HepG2 (cell line): Measurements from ENCODE around the gene IGF2. TPM values are rescaled to one million over a fixed set of nuclear protein-coding genes. Genes with fewer than 3 reads are reported as not detected.

Experiments
- ATAC-seq: fragments of 200-7000 bp; cut with Tn5 transposase; 3 replicates; pipeline ENCODE4 v1.9.1; 2020; ENCODE audit warnings: mild to moderate bottlenecking, moderate library complexity
- BruUV-seq: library from RNA; stranded (reverse); fragments of 400-500 nt; replicated peaks from 2 replicates; lab custom pipeline; 2021; lab: Mats Ljungman, UMichigan
- CTCF ChIA-PET: fragments of 300-600 bp; formaldehyde crosslinking; extraction: SDS; loops from one replicate; lab custom pipeline; 2021; ENCODE audit warnings: low total read pairs, inconsistent platforms, low intra/inter-chr PET ratio; lab: Yijun Ruan, JAX
- POLR2A ChIA-PET: fragments of 350-600 bp; sonication (Branson Sonifier 250); formaldehyde crosslinking; loops from one replicate; lab custom pipeline; 2020; ENCODE audit warnings: antibody characterized with exemption, inconsistent platforms; lab: Yijun Ruan, JAX
- DNase-seq: peaks from one replicate; pipeline ENCODE4 v3.0.0-alpha.2; 2015; ENCODE audit warnings: low spot score
- FAIRE-seq: peaks from 3 replicates; lab custom pipeline; 2011; peaks lifted over from hg19 to GRCh38; lab: Jason Lieb, UNC
- H2AFZ ChIP-seq: one replicate; pipeline ENCODE4 v1.6.1; 2011; ENCODE audit warnings: low read length, inconsistent platforms
- H3K27ac ChIP-seq: fragments of 300-600 bp; 3 replicates; pipeline ENCODE4 v1.8.0; 2011; ENCODE audit warnings: mixed run types, mild to moderate bottlenecking, mixed read lengths, low read length, inconsistent platforms; ENCODE audit not compliant: insufficient read depth; ENCODE audit errors: extremely low read length
- H3K27me3 ChIP-seq, 2 experiments: fragments of 200-600 bp in 1 of 2; 2 replicates in 1 of 2; 3 replicates in 1 of 2; pipeline versions ENCODE4 v1.6.0 to v1.8.0; 2011; ENCODE audit warnings: low read length in 2 of 2, mild to moderate bottlenecking in 2 of 2, moderate library complexity in 2 of 2, inconsistent platforms in 1 of 2; ENCODE audit not compliant: insufficient read depth in 2 of 2, control insufficient read depth in 1 of 2
- H3K36me3 ChIP-seq, 2 experiments: fragments of 200-600 bp in 1 of 2; replicated peaks in 1 of 2; 2 replicates in 1 of 2; 3 replicates in 1 of 2; pipeline versions ENCODE4 v1.5.1 to v1.8.0; 2011; ENCODE audit warnings: low read length in 2 of 2, inconsistent platforms in 1 of 2; ENCODE audit not compliant: insufficient read depth in 2 of 2, control insufficient read depth in 1 of 2
- H3K4me1 ChIP-seq: 2 replicates; pipeline ENCODE4 v1.5.1; 2012; ENCODE audit warnings: low read length, inconsistent platforms; ENCODE audit not compliant: insufficient read depth
- H3K4me2 ChIP-seq: 2 replicates; pipeline ENCODE4 v1.6.0; 2011; ENCODE audit warnings: low read depth, low read length, inconsistent platforms
- H3K4me3 ChIP-seq, 3 experiments: fragments of 200-600 bp in 1 of 3; sonication (generic), shearing (Covaris generic) in 1 of 3; replicated peaks in 1 of 3; 2 replicates each; pipeline ENCODE4 v1.5.1; 2011 to 2016; ENCODE audit warnings: low read length in 3 of 3, inconsistent platforms in 2 of 3, low read depth in 2 of 3, mild to moderate bottlenecking in 2 of 3, control low read depth in 1 of 3, mixed read lengths in 1 of 3; ENCODE audit not compliant: insufficient read depth in 1 of 3
- H3K79me2 ChIP-seq: one replicate; pipeline ENCODE4 v1.6.1; 2011; ENCODE audit warnings: low read length, inconsistent platforms; ENCODE audit not compliant: insufficient read depth
- H3K9ac ChIP-seq: 2 replicates; pipeline ENCODE4 v1.6.0; 2011; ENCODE audit warnings: mild to moderate bottlenecking, low read depth, low read length, inconsistent platforms; ENCODE audit not compliant: insufficient read depth
- H3K9me3 ChIP-seq: 2 replicates; pipeline ENCODE4 v1.5.1; 2012; ENCODE audit warnings: mild to moderate bottlenecking, low read length
- H4K20me1 ChIP-seq: 2 replicates; pipeline ENCODE4 v1.6.0; 2011; ENCODE audit warnings: inconsistent platforms, mild to moderate bottlenecking, low read length, moderate library complexity; ENCODE audit not compliant: insufficient read depth
- ADNP ChIP-seq: sonication (generic); formaldehyde crosslinking; IDR thresholded peaks from 2 replicates; pipeline ENCODE4 v1.4.0; 2020; ENCODE audit warnings: missing genetic modification reagents
- CAMTA2 ChIP-seq: sonication (generic); formaldehyde crosslinking; IDR thresholded peaks from 2 replicates; pipeline ENCODE4 v1.4.0; 2020; ENCODE audit warnings: mild to moderate bottlenecking, missing genetic modification reagents, borderline replicate concordance
- E2F5 ChIP-seq: sonication (generic); formaldehyde crosslinking; conservative IDR thresholded peaks from 2 replicates; pipeline ENCODE4 v1.4.0; 2020; ENCODE audit warnings: missing genetic modification reagents
- EP300 ChIP-seq, 3 experiments: sonication (generic) in 1 of 3; formaldehyde crosslinking in 1 of 3; IDR thresholded peaks; 2 replicates each; pipeline versions ENCODE4 v1.5.1 to v1.6.1; 2011 to 2020; ENCODE audit warnings: low read depth in 2 of 3, low read length in 2 of 3, borderline replicate concordance in 1 of 3, improper control_type of control experiment in 1 of 3, mild to moderate bottlenecking in 1 of 3, missing genetic modification reagents in 1 of 3, moderate library complexity in 1 of 3
- GFI1 ChIP-seq: sonication (generic); formaldehyde crosslinking; IDR thresholded peaks from 2 replicates; pipeline ENCODE4 v1.5.0; 2020; ENCODE audit warnings: missing genetic modification reagents, mild to moderate bottlenecking, borderline replicate concordance
- MYC ChIP-seq: sonication (generic); formaldehyde crosslinking; IDR thresholded peaks from 2 replicates; pipeline ENCODE4 v1.9.0; 2021; ENCODE audit warnings: missing genetic modification reagents, borderline replicate concordance
- NFKBIZ ChIP-seq: IDR thresholded peaks from 2 replicates; pipeline ENCODE4 v1.6.1; 2018; ENCODE audit warnings: missing genetic modification reagents, missing compliant biosample characterization
- RBAK ChIP-seq: sonication (generic); formaldehyde crosslinking; IDR thresholded peaks from 2 replicates; pipeline ENCODE4 v1.5.1; 2020; ENCODE audit warnings: mild to moderate bottlenecking, missing genetic modification reagents
- RXRA ChIP-seq: sonication (generic); formaldehyde crosslinking; IDR thresholded peaks from 2 replicates; pipeline ENCODE4 v1.5.1; 2020; ENCODE audit warnings: missing genetic modification reagents
- SMC3 ChIP-seq: IDR thresholded peaks from 2 replicates; pipeline ENCODE4 v1.6.1; 2011; ENCODE audit warnings: low read length, improper control_type of control experiment
- ZBTB26 ChIP-seq: IDR thresholded peaks from 2 replicates; pipeline ENCODE4 v1.6.1; 2016; ENCODE audit warnings: missing compliant biosample characterization, missing genetic modification reagents, borderline replicate concordance
- ZFYVE20 ChIP-seq: sonication (generic); formaldehyde crosslinking; IDR thresholded peaks from 2 replicates; pipeline ENCODE4 v1.8.0; 2023; ENCODE audit warnings: low read depth, mild to moderate bottlenecking, moderate library complexity, missing genetic modification reagents, borderline replicate concordance
- ZKSCAN8 ChIP-seq: IDR thresholded peaks from 2 replicates; pipeline ENCODE4 v1.6.1; 2016; ENCODE audit warnings: borderline replicate concordance, missing genetic modification reagents, missing compliant biosample characterization
- ZNF432 ChIP-seq: sonication (generic); formaldehyde crosslinking; IDR thresholded peaks from 2 replicates; pipeline ENCODE4 v1.5.0; 2020; ENCODE audit warnings: missing genetic modification reagents, mild to moderate bottlenecking, borderline replicate concordance
- ZNF510 ChIP-seq: sonication (generic); formaldehyde crosslinking; IDR thresholded peaks from 2 replicates; pipeline ENCODE4 v1.4.0; 2020; ENCODE audit warnings: low read depth, mild to moderate bottlenecking, missing genetic modification reagents
- ZNF546 ChIP-seq: sonication (generic); formaldehyde crosslinking; conservative IDR thresholded peaks from 2 replicates; pipeline ENCODE4 v1.8.1; 2023; ENCODE audit warnings: mild to moderate bottlenecking, missing genetic modification reagents
- ZNF713 ChIP-seq: sonication (generic); formaldehyde crosslinking; IDR thresholded peaks from 2 replicates; pipeline ENCODE4 v1.4.0; 2020; ENCODE audit warnings: mild to moderate bottlenecking, missing genetic modification reagents
- ZNF790 ChIP-seq: sonication (generic); formaldehyde crosslinking; IDR thresholded peaks from 2 replicates; pipeline ENCODE4 v1.8.0; 2022; ENCODE audit warnings: missing genetic modification reagents, mild to moderate bottlenecking, borderline replicate concordance
- ZNF841 ChIP-seq: sonication (generic); formaldehyde crosslinking; IDR thresholded peaks from 2 replicates; pipeline ENCODE4 v1.8.1; 2023; ENCODE audit warnings: missing genetic modification reagents, borderline replicate concordance
- ZNF878 ChIP-seq: sonication (generic); formaldehyde crosslinking; IDR thresholded peaks from 2 replicates; pipeline ENCODE4 v1.8.1; 2023; ENCODE audit warnings: mild to moderate bottlenecking, missing genetic modification reagents, moderate library complexity
- ZSCAN31 ChIP-seq: sonication (generic); formaldehyde crosslinking; IDR thresholded peaks from 2 replicates; pipeline ENCODE4 v1.5.0; 2020; ENCODE audit warnings: low read depth, mild to moderate bottlenecking, missing genetic modification reagents
- WGBS: methylation state at CpG from one replicate; pipeline ENCODE4 v1.1.6; 2017; ENCODE audit warnings: low lambda C conversion rate; 5-methylcytosine and 5-hydroxymethylcytosine counted together
- in situ Hi-C: cut with HindIII; loops from 2 replicates; pipeline ENCODE4 v1.10.0; 2017; ENCODE audit warnings: low pct_unique_long_range_greater_than_20kb; ENCODE audit not compliant: extremely low pct_ligation_motif_present
- intact Hi-C: fragments of 100-400 bp; cut with micrococcal nuclease; formaldehyde crosslinking; loops from one replicate; pipeline ENCODE4 v1.10.0; 2022; ENCODE audit not compliant: unreplicated experiment
- polyA plus RNA-seq, 8 experiments: library from polyadenylated mRNA; depleted of rRNA in 3 of 8; stranded (reverse) in 7 of 8; unstranded in 1 of 8; fragments of >200 nt; fragmentation: Illumina TruSeq in 4 of 8; extraction: Trizol in 4 of 8; gene quantifications; 2 replicates each; pipeline versions ENCODE4 v1.2.1 to v1.2.3, GENCODE V29; 2011 to 2016; ENCODE audit warnings: low read depth in 4 of 8, missing spikeins in 1 of 8, mixed read lengths in 1 of 8; ENCODE audit not compliant: insufficient read depth in 1 of 8
- total RNA-seq, 5 experiments: library from RNA; depleted of rRNA; stranded (reverse); fragments of >200 nt; fragmentation: Illumina TruSeq; extraction: Trizol; gene quantifications; 2 replicates each; pipeline ENCODE4 v1.2.3, GENCODE V29; 2016; ENCODE audit warnings: low read depth in 1 of 5

The IGF2 gene
- total and polyA plus RNA-seq, 2 of the 13 experiments (the other 11 are each of a cell fraction or from before 2014, with no cell fraction given), result 79.1 to 254 TPM

GRCh38 chr11:2135648-2136201 lies 3.5 kb downstream of the IGF2 start:
- Histone ChIP-seq H3K9ac (peak overlapping the region; percentile 72; the same call in 1 of the 2 replicates), H4K20me1 (peaks cover 70% of the 10 kb centered on the region), H3K27ac (peak overlapping the region; percentile 80), H3K9me3 (no peaks in the 10 kb centered on the region), H3K4me2 (peak overlapping the region; percentile 75), H3K79me2 (peaks cover 17% of the 10 kb centered on the region), H2AFZ (no peak overlapping the region), H3K27me3 (peaks cover 0 to 10% of the 10 kb centered on the region in 2 experiments; a peak in 2 of 5 replicates), H3K36me3 (peaks cover 24 to 47% of the 10 kb centered on the region in 2 experiments; a peak in 4 of 5 replicates), H3K4me3 (peak overlapping the region; percentile 72 to 84 (median 80); a peak in 5 of 6 replicates), H3K4me1 (peaks cover 34% of the 10 kb centered on the region)
- DNase-seq (no peak), FAIRE-seq (no peak), ATAC-seq (no peak)
- ChIA-PET POLR2A (interaction anchor here (0.5 to 6.5 kb wide), 8 partner anchors 15 to 188 kb away, joined by 3 to 39 read pairs (median 6); partner anchors contain the start of gene MRPL23), CTCF (no interaction called here)
- in situ Hi-C loops, result no loop called here
- WGBS, result 70% methylated on average over 10 of the region's 14 CpGs
- no TSS peak for BruUV-seq
- intact Hi-C loops, result no loop called here
- TF ChIP-seq CAMTA2 (CRISPR knock-in tag) (no peak), ZNF432 (CRISPR knock-in tag) (no peak), ZNF878 (CRISPR knock-in tag) (no peak), MYC (CRISPR knock-in tag) (no peak), ZNF841 (CRISPR knock-in tag) (no peak), RXRA (CRISPR knock-in tag) (no peak), ZKSCAN8 (CRISPR knock-in tag) (no peak), RBAK (no peak), ZNF713 (no peak), ZNF790 (CRISPR knock-in tag) (peak; percentile 34; the same call in 1 of the 2 replicates), ZNF546 (CRISPR knock-in tag) (no peak), ZBTB26 (CRISPR knock-in tag) (no peak), ADNP (CRISPR knock-in tag) (no peak), ZSCAN31 (CRISPR knock-in tag) (0 out of 2 replicates have a peak, but pooled peaks have one; percentile 27), ZNF510 (CRISPR knock-in tag) (no peak), SMC3 (no peak), NFKBIZ (CRISPR knock-in tag) (no peak), EP300 (IDR thresholded peaks at IDR 0.05; ENCODE audit: low read depth in 2 of 2, low read length in 2 of 2) (0 out of 4 replicates have a peak, but pooled peaks of 1 of the 2 experiments have one; percentile 2), EP300 (CRISPR knock-in tag; IDR thresholded peaks at IDR 0.05; ENCODE audit: borderline replicate concordance) (no peak), GFI1 (CRISPR knock-in tag) (no peak), E2F5 (CRISPR knock-in tag) (0 out of 2 replicates have a peak, but pooled peaks have one; percentile 33), ZFYVE20 (CRISPR knock-in tag) (no peak)
